Colonic mucosa (tissue), 4 donors: ENCODE data around the gene TMEM120B. TPM values are rescaled to one million over a fixed set of nuclear protein-coding genes. Genes with fewer than 3 reads are reported as not detected.
"Not testable (repeated sequence)": the region's sequence is repeated elsewhere in the genome, so short reads cannot be mapped to it uniquely, and the experiment has no call there.

Source experiments
- DNase-seq: peaks from one replicate; pipeline ENCODE4 v3.0.0-alpha.2; 2020
- H3K27ac ChIP-seq: fragments of 200-600 bp; one replicate; pipeline ENCODE4 v1.8.0; 2021
- H3K27me3 ChIP-seq: fragments of 200-600 bp; one replicate; pipeline ENCODE4 v1.8.0; 2021
- H3K36me3 ChIP-seq: fragments of 200-600 bp; one replicate; pipeline ENCODE4 v1.8.0; 2021
- H3K4me1 ChIP-seq: fragments of 200-600 bp; one replicate; pipeline ENCODE4 v1.8.0; 2021; ENCODE audit warnings: mild to moderate bottlenecking
- H3K4me3 ChIP-seq: fragments of 200-600 bp; one replicate; pipeline ENCODE4 v1.8.0; 2021
- H3K9ac ChIP-seq, 2 donors: one replicate each; pipeline ENCODE4 v1.7.0; 2013; ENCODE audit warnings: control low read depth in 2 of 2, low read depth in 2 of 2, low read length in 2 of 2
- H3K9me3 ChIP-seq: fragments of 200-600 bp; one replicate; pipeline ENCODE4 v1.8.0; 2021
- CTCF ChIP-seq: fragments of 200-600 bp; IDR thresholded peaks from one replicate; pipeline ENCODE4 v1.8.0; 2022; ENCODE audit warnings: antibody characterized with exemption, mild to moderate bottlenecking
- intact Hi-C: fragments of 100-400 bp; cut with DNase I; formaldehyde crosslinking; loops from one replicate; pipeline ENCODE4 v1.14.1; 2022
- total RNA-seq, 2 donors: library from RNA; stranded (reverse); fragmentation: NEBNext Ultra II Directional in 1 of 2; extraction: Animal tissue kit (Norgen Biotek cat#: 25700) in 1 of 2; gene quantifications; one replicate each; pipeline ENCODE4 v1.2.1, GENCODE V29; 2021
- donor health status: healthy.
- donor health status: DM: no; HTN: no; CAD: no.
- donor health status: DM: no; HTN: no; CAD: no.

Gene TMEM120B
- total RNA-seq, 2 donors from 2014 or later = 3.9 to 6.5 TPM

GRCh38 chr12:121788176-121788818 lies 75.7 kb downstream of the TMEM120B start:
- peaks cover 11% of the 10 kb centered on the region for H3K4me1 ChIP-seq
- H3K9ac ChIP-seq = peak overlapping the region in 1 of 2 donors; percentile 43
- no peaks in the 10 kb centered on the region for H3K36me3 ChIP-seq
- H3K27me3 ChIP-seq = no peaks in the 10 kb centered on the region
- intact Hi-C loops = no loop called here
- TF ChIP-seq CTCF = no peak
- no peak for DNase-seq
- H3K4me3 ChIP-seq = no peak overlapping the region
- peak overlapping the region; percentile 10 for H3K27ac ChIP-seq
- no peaks in the 10 kb centered on the region for H3K9me3 ChIP-seq

GRCh38 chr12:121789233-121789781 lies 76.8 kb downstream of the TMEM120B start:
- no peaks in the 10 kb centered on the region for H3K27me3 ChIP-seq
- H3K4me3 ChIP-seq = no peak overlapping the region
- peaks cover 11% of the 10 kb centered on the region for H3K4me1 ChIP-seq
- intact Hi-C loops = no loop called here
- no peak for TF ChIP-seq CTCF
- peak overlapping the region; percentile 19 to 43 for H3K9ac ChIP-seq
- H3K36me3 ChIP-seq = no peaks in the 10 kb centered on the region
- no peak for DNase-seq
- H3K9me3 ChIP-seq = no peaks in the 10 kb centered on the region
- H3K27ac ChIP-seq = peak overlapping the region; percentile 73

- peak; percentile 61 for DNase-seq
- Histone ChIP-seq H3K4me3 (no peak overlapping the region), H3K36me3 (no peaks in the 10 kb centered on the region)
Observed at GRCh38 chr12:121789800-121790728, 77.5 kb downstream of the TMEM120B start.

GRCh38 chr12:121790785-121791184 lies 78.2 kb downstream of the TMEM120B start:
- peaks cover 20% of the 10 kb centered on the region for H3K4me1 ChIP-seq
- H3K4me3 ChIP-seq, DNase-seq, H3K27me3 ChIP-seq, H3K9me3 ChIP-seq, H3K36me3 ChIP-seq: not testable (repeated sequence)
- intact Hi-C loops = loop anchor here (5.0 kb wide), 2 partner anchors 93 to 97 kb away; partner anchors contain the start of gene PSMD9
- H3K9ac ChIP-seq = peak overlapping the region in 1 of 2 donors; percentile 54
- H3K27ac ChIP-seq = peak overlapping the region; percentile 78

More at GRCh38 chr12:121789800-121790728, 77.5 kb downstream of the TMEM120B start:
- H3K9me3 ChIP-seq = no peaks in the 10 kb centered on the region
- peaks cover 13% of the 10 kb centered on the region for H3K4me1 ChIP-seq
- H3K27ac ChIP-seq = peak overlapping the region; percentile 73
- H3K9ac ChIP-seq = peak overlapping the region; percentile 54 to 68
- intact Hi-C loops = loop anchor here (5.0 kb wide), 2 partner anchors 93 to 97 kb away; partner anchors contain the start of gene PSMD9
- H3K27me3 ChIP-seq = no peaks in the 10 kb centered on the region
- no peak for TF ChIP-seq CTCF

GRCh38 chr12:121791671-121792551 lies 79.4 kb downstream of the TMEM120B start:
- Histone ChIP-seq H3K27me3 (no peaks in the 10 kb centered on the region), H3K9me3 (no peaks in the 10 kb centered on the region), H3K4me1 (peaks cover 31% of the 10 kb centered on the region), H3K9ac (peak overlapping the region; percentile 77 to 93), H3K27ac (peak overlapping the region; percentile 78), H3K4me3 (peak overlapping the region; percentile 70), H3K36me3 (no peaks in the 10 kb centered on the region)
- TF ChIP-seq CTCF = no peak
- DNase-seq = peak; percentile 63
- intact Hi-C loops = loop anchor here (5.0 kb wide), 2 partner anchors 95 kb away; partner anchors contain the start of gene PSMD9
